ENCODE measurements around the gene CTIF.

- TF ChIP-seq POLR2AphosphoS5 (IDR thresholded peaks at IDR 0.05; ENCODE audit: low read depth, low read length) (no peak), POLR2A (IDR thresholded peaks at IDR 0.05; ENCODE audit: low read depth, low read length) (no peak), TAF1 (IDR thresholded peaks at IDR 0.05; ENCODE audit: borderline replicate concordance, low read depth, low read length) (no peak)
Observed at GRCh38 chr18:48527461-48527860, 11.4 kb upstream of the CTIF start.
